Measurements from ENCODE around the gene PAX8.
"Not testable (repeated sequence)": the region's sequence is repeated elsewhere in the genome, so short reads cannot be mapped to it uniquely, and the experiment has no call there.

Gene PAX8

DNA sequence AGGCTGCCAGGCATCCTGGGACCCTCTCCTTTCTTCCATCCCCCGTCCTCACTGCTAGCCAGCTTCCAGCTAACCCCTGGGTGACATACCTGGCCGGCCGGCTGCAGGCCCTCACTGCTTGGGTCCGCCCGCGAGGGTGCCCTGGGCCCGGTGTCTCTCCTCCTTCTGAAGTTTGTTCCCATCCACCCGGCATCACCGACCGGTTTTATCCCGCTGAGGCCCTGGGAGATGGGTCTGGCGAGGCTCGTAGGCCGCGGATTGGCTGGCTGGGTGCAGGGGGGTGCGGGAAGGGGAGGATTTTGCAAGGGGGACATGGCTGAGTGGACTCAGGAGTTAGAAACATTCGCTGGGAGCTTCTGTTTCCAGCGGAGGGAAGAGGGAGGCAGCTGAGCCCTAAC lies at the start of gene PAX8:
Gene PAX8 (minus strand): TSS at position 180 of the 398 bp plus-strand sequence. CDS start 527 bp downstream, outside the sequence.
- no peak for DNase-seq

DNA sequence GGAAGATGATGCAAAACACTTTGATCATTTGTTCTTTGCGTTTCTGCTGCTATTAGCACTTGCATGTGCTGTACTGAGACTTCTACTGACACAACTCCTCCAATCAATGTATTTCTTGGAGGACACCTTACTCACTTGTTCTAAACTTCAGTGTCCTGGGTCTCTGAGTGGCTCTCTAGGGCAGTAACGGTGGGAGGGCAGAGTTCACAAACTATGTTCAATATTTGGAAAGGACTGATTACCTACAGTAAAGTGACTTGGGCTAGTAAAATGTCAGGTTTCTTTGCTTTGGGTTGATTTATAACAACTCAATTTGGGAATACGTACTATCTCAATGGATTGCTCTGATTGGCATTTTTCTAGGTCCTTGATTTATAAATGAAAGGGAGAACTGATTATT lies 49.3 kb upstream of the PAX8 start:
- DNase-seq = no peak

DNA sequence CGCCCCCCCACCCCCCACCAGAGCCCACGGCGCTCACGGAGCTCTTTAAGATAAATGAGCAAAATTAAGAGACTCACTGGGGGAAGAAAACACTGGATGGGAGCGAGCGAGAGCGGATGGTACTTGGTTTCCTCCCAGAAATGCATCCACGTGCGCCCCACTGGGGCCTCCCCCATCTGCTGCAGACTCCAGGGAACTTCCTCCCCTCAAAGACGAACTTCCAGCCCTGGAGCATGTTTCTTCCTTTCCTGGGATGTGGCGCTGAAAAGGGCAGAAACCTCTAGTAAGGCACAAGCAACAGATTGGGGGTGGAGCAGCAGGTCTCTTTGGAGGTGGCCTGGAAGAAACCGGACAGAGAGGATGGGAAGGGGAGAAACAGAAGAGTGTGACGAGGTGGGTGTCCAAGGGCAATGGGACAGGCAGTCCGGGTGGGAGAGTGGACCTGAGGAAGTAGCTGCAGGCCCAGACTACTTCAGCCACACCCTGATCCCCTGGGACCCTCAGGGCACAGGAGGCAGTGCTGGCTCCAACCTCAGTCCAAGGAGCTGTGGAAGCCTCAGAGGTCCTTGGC lies 46.5 kb upstream of the PAX8 start:
- peak; percentile 80 for DNase-seq

DNA sequence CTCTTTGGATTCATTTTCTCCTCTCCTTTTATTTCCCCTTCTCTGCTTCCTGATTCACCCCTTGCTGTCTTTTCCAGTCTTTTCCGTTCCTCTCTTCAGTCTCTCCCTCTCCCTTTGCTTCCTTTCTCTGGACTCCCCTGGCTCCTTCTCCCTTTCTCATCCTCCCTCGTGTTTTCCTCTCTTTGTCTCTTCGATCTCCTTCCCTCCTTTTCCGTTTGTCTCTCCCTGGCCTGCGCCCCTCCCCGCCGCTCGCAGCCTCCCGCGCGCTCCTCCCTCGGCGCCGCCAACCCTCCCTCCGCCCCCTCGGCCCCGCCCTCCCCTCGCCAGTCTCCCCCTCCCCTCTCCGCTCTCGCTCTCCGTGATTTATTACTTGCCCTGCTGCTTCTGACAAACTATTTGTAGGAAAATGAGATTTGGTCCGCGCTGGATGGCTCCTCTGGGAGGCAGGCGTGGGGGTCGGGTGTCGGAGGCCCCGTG lies 46.0 kb upstream of the PAX8 start:
- peak; percentile 80 for DNase-seq

DNA sequence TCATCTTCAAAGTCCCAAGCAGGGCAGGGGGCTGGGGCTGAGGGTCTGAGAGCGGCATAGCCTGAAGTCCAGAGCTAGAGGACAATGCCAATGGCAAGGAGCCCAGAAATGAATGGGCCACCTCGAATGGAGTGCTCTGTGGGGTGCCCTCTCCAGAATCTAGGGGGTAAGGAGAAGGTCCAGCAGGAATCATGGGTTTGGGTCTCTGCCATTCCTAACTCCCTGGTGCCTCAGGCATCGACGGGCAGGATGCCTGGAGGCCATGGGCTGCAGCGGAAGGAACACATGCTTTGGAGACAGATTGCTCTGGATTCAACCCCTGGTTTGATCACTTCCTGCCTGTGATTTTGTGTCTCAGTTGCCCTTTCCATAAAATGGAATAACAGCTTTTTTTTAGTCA lies 44.4 kb upstream of the PAX8 start:
- not testable (repeated sequence) for DNase-seq

DNA sequence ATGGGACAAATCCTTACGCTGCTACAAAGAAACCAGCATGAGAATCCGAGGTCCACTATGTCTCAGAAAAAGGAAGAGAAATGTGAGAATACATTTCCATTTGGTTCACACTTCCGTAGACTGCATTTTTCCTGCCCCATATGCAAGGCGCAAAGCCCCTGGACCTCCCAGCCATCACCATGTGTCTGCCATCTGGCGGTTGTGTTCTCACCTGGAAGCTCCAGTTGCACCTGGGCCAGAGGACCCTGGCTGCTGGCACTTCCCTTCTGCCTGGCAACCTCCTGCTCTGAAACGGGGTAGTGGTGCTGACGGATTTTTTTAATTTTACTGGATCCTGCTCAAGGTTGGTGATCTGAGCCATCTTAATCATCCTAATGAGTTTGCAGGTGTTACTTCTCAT lies 41.4 kb upstream of the PAX8 start:
- not testable (repeated sequence) for DNase-seq

DNA sequence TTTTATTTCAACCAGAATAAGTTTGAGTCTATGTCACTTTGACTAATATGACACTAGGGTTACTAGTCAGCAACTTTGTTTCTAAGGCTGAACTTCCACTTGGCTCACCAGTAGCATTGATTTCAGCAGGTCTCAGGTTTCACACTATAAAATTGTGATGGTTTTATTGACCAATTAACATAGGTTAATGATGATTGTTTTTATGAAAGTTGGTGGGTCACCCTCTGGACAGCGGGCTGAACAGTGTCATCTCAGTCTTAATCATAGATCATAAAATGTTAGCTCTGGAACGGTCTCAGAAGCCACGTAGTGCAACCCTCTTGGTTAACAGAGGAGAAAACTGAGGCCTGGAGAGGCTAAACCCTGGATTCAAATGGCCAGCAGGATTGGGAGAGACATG lies 40.2 kb upstream of the PAX8 start:
- not testable (repeated sequence) for DNase-seq

DNA sequence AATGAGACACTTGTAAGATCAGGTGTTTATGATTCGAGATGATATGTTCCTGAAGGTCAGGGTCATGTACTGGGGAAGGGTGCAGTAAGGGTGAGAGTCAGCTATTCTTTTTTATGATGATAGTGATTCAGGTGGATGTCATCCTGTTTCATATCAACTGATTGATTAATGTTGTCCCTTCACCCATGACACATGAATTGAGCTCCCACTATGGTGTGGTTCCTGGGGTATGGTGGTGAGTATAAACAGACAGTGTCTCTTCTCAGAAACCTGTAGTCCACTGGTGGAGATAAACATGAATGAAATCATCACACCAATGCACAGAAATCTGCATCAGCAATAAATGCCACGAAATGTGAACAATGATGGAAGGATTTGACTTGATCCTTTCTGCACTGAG lies 37.4 kb upstream of the PAX8 start:
- DNase-seq = no peak

DNA sequence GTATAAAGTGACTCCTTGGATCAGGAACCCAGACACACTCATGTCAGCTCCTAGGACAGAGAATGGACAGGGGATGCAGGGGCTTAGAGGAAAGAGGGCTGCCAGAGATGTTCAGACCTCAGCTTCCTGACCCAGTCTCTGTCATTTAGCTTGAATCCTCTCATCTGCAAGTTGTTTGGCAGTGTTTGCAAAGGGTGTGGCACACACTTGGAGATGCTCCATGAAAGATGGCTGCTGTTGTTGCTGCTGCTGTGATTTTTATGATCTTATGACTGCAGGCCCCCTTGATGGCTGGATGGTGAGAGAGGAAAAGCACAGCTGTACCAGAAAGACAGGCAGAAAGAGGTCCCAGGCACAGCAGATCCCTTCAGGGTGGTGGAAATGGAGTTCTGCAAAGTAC lies 35.9 kb upstream of the PAX8 start:
- not testable (repeated sequence) for DNase-seq

DNA sequence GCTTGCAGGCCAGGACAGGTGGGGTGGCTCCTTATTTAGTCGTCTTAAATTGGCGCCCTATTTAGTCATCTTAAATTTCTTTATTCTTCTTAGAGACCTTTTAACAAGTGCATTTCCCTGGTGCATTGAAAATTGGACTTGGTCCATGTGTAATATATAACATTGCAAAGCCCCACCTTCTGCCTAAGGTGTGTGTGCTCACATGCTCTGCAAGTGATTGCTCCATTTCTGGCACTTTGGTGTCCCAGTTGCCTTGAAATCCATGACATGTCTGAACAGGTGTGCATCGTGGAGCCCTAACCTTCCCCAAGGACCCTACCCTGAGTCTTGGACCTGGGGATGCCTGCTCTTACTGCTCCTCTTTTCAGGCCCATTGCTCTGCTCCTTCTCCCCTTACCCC lies 35.5 kb upstream of the PAX8 start:
- DNase-seq = not testable (repeated sequence)

DNA sequence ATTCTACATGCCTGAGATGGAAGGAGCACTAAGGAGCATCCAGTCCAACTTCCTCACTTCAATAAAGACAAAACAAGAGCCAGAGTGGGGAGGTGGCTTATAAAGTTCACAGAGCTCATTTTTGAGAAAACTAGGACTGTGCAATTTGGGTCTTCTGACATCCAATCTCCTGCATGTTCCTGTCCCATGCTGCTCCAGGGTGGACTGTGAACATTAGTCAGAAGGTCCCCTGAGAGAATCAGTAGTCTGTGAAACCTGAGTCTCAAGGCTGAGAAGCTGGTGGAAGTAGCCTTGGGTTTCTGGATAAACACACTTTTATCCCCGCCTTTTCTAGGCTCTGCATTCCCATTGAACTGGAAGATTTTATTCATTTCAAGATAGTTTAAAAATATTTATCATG lies 33.1 kb upstream of the PAX8 start:
- DNase-seq = not testable (repeated sequence)

DNA sequence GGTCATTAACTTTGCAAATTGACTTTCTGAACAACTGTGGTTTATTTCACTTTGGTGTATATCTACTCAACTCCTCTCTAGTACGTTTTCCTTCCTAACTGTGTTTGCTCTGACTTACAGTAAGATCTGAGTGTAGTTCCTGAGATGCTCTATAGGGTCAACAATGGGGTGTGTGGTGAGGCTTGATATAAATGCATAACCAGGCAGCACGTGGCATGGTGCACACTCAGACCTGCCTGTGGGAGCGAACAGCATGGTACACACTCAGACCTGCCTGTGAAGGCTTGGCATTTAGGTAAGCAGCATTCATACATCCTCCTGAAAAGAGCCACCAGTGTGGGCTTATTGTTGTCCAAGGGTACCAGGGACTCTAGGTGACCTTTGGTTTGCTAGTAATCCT lies 32.5 kb upstream of the PAX8 start:
- DNase-seq = not testable (repeated sequence)

DNA sequence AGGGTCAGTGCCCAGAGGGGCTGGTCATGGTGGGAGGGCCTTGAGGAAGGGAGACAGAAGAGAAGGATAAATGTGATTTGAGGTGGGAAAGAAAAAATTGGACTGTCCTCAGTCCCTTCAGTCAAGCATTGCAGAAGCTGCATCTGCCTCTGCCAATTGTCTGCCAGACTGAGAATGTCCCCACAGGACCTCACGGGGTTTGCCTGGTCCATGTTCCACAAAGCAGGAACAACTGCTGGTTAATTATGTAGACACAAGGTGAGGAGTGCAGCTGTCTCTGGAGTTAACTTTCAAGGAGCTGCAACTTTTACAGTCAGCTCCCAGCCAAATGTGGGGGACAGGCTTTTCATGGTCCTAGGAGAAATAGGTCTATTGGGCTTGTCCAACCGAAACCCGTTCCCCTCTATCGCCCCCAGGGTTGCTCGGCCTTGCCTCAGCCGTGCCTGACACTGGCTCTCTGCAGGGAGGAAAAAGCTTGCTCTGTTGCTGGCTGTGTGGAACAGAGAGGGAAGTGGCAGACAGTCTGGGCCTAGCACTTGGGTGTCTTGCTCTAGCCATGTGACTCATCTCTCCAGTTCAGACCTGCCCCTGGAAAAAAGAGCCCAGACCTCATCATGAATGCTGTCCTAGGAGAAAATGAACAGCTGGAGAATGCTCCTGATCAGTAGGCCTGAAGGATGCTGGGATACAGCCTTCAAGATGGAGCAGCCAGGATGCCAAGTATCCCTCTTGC lies 31.1 kb upstream of the PAX8 start:
- no peak for DNase-seq

DNA sequence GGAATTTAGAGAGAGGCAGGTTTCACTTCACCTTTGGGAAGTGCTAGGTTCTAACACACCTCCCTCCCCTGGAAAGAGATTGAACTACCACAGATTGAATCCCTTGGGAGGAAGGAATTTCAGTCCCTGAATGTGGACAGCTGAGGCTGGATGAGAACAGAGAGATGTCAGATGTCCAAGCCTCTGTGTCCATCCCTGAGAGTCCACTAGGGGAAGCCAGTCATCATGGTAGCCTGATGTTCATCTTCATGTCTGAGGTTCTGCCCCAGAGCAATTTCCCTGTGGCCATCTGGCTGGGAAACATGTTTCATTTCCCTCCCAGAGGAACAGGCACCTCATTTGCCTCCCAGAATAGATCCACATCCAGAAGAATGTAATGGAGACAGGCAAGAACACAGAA lies 30.1 kb upstream of the PAX8 start:
- not testable (repeated sequence) for DNase-seq

DNA sequence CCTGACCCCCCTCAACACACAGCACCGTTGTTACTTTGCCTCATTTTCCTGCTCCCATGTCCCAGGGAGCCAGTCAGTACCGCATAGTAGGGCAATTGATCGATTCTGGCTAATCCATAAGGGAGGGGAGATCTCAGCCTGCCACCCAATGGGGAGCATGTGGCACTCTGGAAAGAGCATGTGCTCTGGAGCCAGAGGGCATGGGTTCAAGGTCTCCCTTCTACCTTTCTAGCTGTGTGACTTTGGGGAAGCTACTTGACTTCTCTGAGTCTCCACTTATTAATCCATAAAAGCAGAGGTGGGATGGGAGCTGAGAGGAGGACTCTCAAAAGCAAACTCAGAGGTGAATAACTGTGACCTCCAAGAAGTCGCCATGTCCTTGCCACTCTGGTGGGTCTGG lies 27.5 kb upstream of the PAX8 start:
- not testable (repeated sequence) for DNase-seq

DNA sequence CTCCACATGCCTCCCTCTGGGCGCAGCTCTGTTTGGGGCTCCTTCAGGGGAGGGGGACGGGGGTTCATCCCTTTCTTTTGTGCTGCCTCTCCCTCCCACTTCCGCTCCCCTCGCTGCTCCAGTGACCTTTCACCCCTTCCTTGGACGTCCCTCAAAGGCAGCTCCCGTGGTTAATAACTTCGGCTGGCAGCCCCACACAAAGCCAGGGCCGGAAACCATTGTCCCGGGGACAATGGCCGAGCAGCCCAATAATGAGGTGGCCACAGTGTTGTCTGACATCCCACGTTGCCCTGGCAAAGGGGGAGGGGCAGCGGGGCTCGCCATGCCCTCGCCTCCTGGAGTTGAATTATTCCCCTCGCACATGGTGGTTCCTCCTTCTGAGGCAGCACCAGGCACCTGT lies 27.0 kb upstream of the PAX8 start:
- not testable (repeated sequence) for DNase-seq

DNA sequence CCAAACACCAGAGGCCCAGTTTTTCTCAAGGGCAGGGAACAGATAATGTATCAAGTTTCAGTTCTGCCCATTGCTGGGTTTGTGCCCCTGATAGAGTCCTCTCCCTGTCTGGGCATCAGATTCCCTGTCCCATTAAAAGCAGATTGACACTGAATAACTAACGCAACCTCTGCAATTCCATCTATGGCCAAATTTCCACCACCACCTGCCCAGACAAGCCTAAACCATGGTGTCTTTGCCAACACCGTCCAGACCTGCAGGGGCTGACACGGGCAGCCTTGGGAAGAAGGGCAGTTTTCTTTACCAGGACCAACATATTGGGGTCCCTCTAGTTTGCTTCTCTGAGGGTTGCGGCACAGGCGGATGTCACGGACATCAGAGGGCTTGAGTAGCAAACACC lies 26.4 kb upstream of the PAX8 start:
- DNase-seq = no peak

DNA sequence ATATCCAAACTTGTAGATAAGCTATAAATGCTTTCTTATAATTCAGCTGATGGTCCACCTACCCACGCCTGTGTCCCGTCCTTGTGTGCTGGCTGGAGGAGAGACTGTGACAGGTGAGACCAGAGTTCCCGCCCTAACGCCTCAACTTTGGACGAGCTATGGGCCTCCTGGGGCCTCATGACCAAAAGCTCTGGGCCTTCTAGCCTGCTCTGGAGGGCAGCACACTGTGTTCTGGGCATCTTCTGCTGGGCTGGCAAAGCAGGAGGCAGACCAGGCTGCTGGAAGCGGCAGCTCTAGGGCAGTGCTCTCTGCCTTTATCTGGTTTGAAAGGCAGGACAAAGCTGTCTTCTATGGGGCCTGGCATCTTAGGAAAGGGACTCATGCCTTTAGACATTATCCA lies 26.0 kb upstream of the PAX8 start:
- DNase-seq = no peak

DNA sequence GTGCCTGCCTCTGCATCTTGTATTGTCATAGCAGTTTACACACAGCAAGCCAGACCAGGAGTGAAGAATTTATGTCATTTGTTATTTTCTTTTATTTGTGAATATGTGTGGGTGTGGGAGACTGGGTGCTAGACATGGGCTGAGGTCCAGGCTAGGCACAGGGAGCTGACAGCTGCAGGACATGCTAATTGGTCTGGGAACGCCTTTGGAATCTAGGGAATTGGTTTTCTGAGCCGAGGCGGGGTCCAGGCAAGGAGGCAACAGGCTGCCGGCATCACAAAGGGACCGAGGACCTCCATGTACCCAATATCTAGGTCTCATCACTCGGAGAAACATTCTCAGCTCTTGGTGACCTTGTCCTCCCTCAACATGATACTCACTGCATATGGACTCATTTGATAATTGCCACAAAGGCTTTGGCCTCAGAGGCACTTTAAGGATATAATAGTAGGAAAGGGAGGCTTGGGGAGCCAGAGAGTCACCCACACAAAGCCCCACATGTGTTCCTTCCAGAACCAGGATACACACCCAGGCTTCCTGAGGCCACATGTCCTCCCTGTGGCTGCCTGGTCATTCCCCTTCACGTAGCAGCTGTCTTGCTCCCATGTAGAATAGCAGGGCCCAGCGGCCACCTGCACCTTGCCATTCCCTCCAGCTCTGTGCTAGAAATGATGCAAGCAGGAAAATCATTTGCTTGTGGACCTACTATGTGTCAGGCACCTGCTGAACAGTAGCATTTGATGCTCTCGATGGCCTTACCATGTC lies 23.7 kb upstream of the PAX8 start:
- not testable (repeated sequence) for DNase-seq

DNA sequence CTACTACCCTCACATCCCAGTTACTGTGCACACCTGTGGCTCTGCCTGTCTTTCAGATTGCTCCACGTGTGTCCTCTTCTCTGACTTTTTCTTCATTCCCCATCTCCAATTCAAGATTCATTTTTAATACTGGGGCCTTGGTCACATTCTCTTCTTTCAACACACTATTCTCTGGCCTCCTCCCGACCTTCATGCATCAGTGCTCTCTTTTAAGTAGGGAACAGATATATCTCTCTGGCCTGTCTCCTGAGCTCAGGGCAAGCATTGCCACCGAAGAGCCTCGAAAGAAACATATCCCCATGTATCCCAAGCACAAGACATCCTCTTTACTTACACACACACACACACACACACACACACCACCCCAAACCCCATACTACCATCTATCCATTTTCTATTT lies 21.6 kb upstream of the PAX8 start:
- DNase-seq = no peak

DNA sequence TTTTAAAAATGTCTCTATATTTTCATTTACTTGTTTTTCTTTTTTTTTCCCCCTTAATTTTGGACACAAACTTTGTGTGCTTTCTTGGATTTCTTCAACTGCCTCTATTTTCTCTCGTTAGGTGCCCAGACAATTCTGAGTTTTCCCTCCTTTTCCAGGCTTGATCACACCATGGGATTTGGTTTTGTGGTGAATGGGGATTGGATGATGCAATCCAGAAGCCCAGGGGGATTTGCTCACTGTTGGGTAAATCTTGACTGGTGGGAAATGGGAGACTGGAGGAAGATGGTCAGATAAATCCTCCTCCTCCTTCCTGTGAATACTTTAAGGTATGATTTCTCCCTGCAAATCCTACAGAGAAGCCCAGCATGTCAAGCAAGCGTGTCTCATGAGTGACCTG lies 19.5 kb upstream of the PAX8 start:
- DNase-seq = no peak

DNA sequence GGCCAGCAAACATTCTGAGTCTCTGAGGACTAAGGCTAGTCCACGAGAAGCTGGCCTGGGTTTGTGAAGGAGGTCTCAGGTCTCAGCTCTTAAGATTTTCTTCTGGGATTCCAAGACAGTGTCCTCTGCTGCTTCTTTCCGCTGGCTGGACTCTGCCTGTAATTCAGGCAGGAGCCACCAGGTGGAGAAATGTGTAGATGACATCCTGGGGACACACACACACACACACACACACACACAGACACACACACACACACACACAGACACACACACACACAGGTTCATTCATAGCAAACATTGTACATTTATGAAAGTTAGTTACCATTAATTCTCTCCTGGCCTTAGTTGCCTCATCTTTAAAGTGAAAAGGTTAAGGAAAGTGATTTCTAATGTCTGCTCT lies 18.9 kb upstream of the PAX8 start:
- DNase-seq = not testable (repeated sequence)

DNA sequence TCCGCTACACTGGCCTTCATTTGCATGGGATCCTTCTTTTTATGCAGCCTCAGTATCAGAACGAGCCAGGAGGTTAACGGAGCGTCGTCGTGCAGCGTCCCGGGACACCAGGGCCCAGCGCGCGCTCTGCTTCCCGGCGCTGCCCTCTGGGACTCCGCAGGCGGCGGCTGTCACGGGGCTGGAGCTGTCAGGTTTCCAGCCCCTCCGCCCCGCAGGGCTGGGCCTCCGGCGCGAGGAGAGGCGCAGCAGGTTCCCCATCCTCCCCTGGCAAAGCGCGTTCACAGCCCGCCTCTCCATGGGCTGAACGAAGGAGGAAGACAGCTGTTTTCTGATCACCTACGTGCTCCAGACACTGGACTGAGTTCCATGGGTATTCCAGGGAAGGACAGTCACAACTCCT lies 12.5 kb upstream of the PAX8 start:
- no peak for DNase-seq

DNA sequence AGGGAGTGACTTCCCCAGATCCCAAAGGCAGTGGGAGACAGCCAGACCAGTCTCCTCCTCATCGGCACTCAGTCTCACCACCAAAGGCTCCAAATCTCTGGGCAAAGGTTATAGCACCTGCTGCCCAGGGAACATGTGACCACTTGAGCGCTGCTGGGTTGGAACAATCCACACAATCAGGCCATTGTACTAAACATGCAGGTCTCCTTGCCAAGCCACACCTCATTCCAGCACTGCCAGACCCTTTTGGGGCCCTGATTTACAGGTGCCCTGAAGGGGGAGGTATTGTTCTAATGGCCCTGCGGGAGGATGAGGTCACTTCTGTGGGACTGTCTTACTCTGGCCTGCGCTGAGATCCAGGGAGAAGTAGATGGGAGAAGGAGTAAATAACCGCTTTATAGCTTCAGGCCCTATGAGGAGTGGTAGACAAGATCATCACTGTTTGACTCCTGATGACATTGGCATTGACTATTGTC lies 10.0 kb upstream of the PAX8 start:
- not testable (repeated sequence) for DNase-seq

Measured in DMS 273 treated with DMSO at 0.1 percent for 48 hours (cell line).